Astrocyte (in vitro differentiated cells and primary cell): Measurements from ENCODE around the gene GALM.

ENCODE experiments used
- EZH2 ChIP-seq: IDR thresholded peaks from 2 replicates; pipeline ENCODE4 v1.6.1; 2012; ENCODE audit warnings: mild to moderate bottlenecking, low read length, inconsistent platforms; ENCODE audit not compliant: insufficient read depth
- TF ChIP-seq, protein P1 (sequence below): IDR thresholded peaks from 2 replicates; pipeline ENCODE4 v1.5.1; 2011; ENCODE audit warnings: low read depth, mild to moderate bottlenecking, inconsistent platforms, low read length, moderate library complexity; ENCODE audit not compliant: insufficient read depth

DNA sequence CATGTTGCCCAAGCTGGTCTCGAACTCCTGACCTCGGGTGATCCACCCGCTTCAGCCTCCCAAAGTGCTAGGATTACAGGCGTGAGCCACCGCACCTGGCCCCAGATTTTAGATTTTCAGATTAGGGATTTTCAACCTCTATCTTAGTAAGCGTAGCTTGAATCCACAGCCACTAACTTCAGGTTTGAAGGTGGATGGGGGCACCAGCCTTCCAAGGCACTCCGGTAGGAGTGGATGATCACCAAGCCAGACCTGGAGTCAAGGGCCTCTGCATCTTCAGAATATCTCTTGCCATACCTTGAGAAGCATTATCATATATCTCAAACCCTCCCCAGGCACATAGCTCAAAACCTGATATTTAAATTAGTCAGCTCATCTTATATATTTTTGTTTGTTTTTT lies 17.9 kb downstream of the GALM start:
- TF ChIP-seq, protein P1, sequence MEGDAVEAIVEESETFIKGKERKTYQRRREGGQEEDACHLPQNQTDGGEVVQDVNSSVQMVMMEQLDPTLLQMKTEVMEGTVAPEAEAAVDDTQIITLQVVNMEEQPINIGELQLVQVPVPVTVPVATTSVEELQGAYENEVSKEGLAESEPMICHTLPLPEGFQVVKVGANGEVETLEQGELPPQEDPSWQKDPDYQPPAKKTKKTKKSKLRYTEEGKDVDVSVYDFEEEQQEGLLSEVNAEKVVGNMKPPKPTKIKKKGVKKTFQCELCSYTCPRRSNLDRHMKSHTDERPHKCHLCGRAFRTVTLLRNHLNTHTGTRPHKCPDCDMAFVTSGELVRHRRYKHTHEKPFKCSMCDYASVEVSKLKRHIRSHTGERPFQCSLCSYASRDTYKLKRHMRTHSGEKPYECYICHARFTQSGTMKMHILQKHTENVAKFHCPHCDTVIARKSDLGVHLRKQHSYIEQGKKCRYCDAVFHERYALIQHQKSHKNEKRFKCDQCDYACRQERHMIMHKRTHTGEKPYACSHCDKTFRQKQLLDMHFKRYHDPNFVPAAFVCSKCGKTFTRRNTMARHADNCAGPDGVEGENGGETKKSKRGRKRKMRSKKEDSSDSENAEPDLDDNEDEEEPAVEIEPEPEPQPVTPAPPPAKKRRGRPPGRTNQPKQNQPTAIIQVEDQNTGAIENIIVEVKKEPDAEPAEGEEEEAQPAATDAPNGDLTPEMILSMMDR = no peak
- TF ChIP-seq EZH2 = no peak
